Measurements from ENCODE around the gene TAF1C. TPM values are rescaled to one million over a fixed set of nuclear protein-coding genes. Genes with fewer than 3 reads are reported as not detected.

TAF1C gene
- total and polyA plus RNA-seq, 9 of the 15 experiments (the other 6 are each of a cell fraction or from before 2014, with no cell fraction given): 1.5 to 74.8 (median 21.0) TPM

GRCh38 chr16:84175350-84176081, 11.3 kb downstream of the TAF1C start (continued):
- TF ChIP-seq ZBTB49 (CRISPR knock-in tag; IDR thresholded peaks at IDR 0.05; ENCODE audit: borderline replicate concordance) (no peak), PHF8 (IDR thresholded peaks at IDR 0.05; ENCODE audit: borderline replicate concordance, low read length) (no peak), SAFB2 (IDR thresholded peaks at IDR 0.05; ENCODE audit: borderline replicate concordance, low read depth, low read length, severe bottlenecking) (no peak), ZNF143 (CRISPR knock-in tag; IDR thresholded peaks at IDR 0.05) (no peak), ZNF146 (CRISPR knock-in tag; IDR thresholded peaks at IDR 0.05; ENCODE audit: unreplicated experiment) (no peak), RBM14 (IDR thresholded peaks at IDR 0.05; ENCODE audit: borderline replicate concordance, insufficient read depth, low read depth, low read length) (no peak), JUN (IDR thresholded peaks at IDR 0.05; ENCODE audit: borderline replicate concordance, low read depth, low read length) (no peak), JUN (CRISPR knock-in tag; IDR thresholded peaks at IDR 0.05; ENCODE audit: borderline replicate concordance) (no peak), CREM (IDR thresholded peaks at IDR 0.05; ENCODE audit: low read depth) (peak; percentile 74; the same call in 1 of the 2 replicates), SMARCA4 (IDR thresholded peaks at IDR 0.05) (no peak), ZFP36 (IDR thresholded peaks at IDR 0.05; ENCODE audit: low read depth, low read length, partially characterized antibody) (peak; percentile 20), E2F5 (CRISPR knock-in tag; IDR thresholded peaks at IDR 0.05) (no peak), TBL1XR1 (IDR thresholded peaks at IDR 0.05; ENCODE audit: low read length in 2 of 2) (0 out of 4 replicates have a peak, but pooled peaks of 1 of the 2 experiments have one; percentile 31), ATF4 (CRISPR knock-in tag; IDR thresholded peaks at IDR 0.05) (no peak), DEAF1 (CRISPR knock-in tag; IDR thresholded peaks at IDR 0.05) (peak; percentile 61; the same call in 1 of the 2 replicates), SIN3A (IDR thresholded peaks at IDR 0.05; ENCODE audit: borderline replicate concordance in 2 of 2, control insufficient read depth in 1 of 2, low read depth in 2 of 2, low read length in 2 of 2) (no peak), CREB1 (IDR thresholded peaks at IDR 0.05) (no peak), CREB1 (CRISPR knock-in tag; IDR thresholded peaks at IDR 0.05) (peak; percentile 62), E2F6 (IDR thresholded peaks at IDR 0.05; ENCODE audit: borderline replicate concordance in 1 of 2, extremely low read depth in 1 of 2, insufficient read depth in 1 of 2, insufficient read length in 1 of 2, low read depth in 1 of 2, low read length in 1 of 2, poor library complexity in 1 of 2, severe bottlenecking in 1 of 2) (peak in 1 of 2 experiments; percentile 16)
